GM19468 (cell line): ENCODE data around the gene PNLIP.

Experiments used
- ATAC-seq: cut with Tn5 transposase; IDR thresholded peaks from one replicate; pipeline ENCODE4 v1.9.1; 2021; ENCODE audit warnings: mild to moderate bottlenecking, moderate library complexity, moderate number of reproducible peaks; ENCODE audit not compliant: unreplicated experiment; ENCODE audit errors: extremely low read depth

The PNLIP gene

GRCh38 chr10:116612107-116612769, 66.5 kb downstream of the PNLIP start:
- ATAC-seq, result no peak

GRCh38 chr10:116613471-116613870, 67.7 kb downstream of the PNLIP start:
- no peak for ATAC-seq

- no peak for ATAC-seq
Measured at GRCh38 chr10:116614796-116615195, 69.1 kb downstream of the PNLIP start.

- ATAC-seq, result no peak
Measured at GRCh38 chr10:116615199-116615776, 69.6 kb downstream of the PNLIP start.
